ENCODE data around the gene WT1. TPM values are rescaled to one million over a fixed set of nuclear protein-coding genes. Genes with fewer than 3 reads are reported as not detected.

WT1 gene
- total and polyA plus RNA-seq, 4 donors = 0.07 to 0.92 (median 0.47) TPM

- DNase-seq (no peak), ATAC-seq (ENCODE audit: insufficient read depth, low FRiP score) (no peak)
- H3K4me1 ChIP-seq (ENCODE audit: control insufficient read depth in 5 of 5, insufficient read depth in 5 of 5, low read length in 5 of 5) = no peaks in the 10 kb centered on the region
- no peak overlapping the region for H3K9ac ChIP-seq (ENCODE audit: insufficient read depth in 1 of 2, low read length in 2 of 2)
- H3K27me3 ChIP-seq (ENCODE audit: control insufficient read depth in 3 of 3, insufficient read depth in 3 of 3, low read length in 2 of 3) = peaks cover 0 to under 1% (median 0%) of the 10 kb centered on the region in 3 donors
- TF ChIP-seq, protein P1, sequence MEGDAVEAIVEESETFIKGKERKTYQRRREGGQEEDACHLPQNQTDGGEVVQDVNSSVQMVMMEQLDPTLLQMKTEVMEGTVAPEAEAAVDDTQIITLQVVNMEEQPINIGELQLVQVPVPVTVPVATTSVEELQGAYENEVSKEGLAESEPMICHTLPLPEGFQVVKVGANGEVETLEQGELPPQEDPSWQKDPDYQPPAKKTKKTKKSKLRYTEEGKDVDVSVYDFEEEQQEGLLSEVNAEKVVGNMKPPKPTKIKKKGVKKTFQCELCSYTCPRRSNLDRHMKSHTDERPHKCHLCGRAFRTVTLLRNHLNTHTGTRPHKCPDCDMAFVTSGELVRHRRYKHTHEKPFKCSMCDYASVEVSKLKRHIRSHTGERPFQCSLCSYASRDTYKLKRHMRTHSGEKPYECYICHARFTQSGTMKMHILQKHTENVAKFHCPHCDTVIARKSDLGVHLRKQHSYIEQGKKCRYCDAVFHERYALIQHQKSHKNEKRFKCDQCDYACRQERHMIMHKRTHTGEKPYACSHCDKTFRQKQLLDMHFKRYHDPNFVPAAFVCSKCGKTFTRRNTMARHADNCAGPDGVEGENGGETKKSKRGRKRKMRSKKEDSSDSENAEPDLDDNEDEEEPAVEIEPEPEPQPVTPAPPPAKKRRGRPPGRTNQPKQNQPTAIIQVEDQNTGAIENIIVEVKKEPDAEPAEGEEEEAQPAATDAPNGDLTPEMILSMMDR (IDR thresholded peaks at IDR 0.05; ENCODE audit: control extremely low read depth, extremely low read depth) = no peak
- WGBS, 2 donors = 83 to 90% methylated on average over 2 of the region's 2 CpGs
- no peaks in the 10 kb centered on the region for H3K9me3 ChIP-seq (ENCODE audit: control insufficient read depth in 4 of 4, insufficient read depth in 3 of 4, low read length in 3 of 4)
- no peaks in the 10 kb centered on the region for H3K36me3 ChIP-seq (ENCODE audit: control insufficient read depth in 4 of 4, insufficient read depth in 4 of 4, low read length in 4 of 4)
- no peak overlapping the region for H3K27ac ChIP-seq (ENCODE audit: low read depth in 1 of 2, low read length in 1 of 2)
- H3K4me3 ChIP-seq = no peak overlapping the region
These were observed 21.5 kb upstream of the WT1 start for GRCh38 chr11:32456864-32457263.

GRCh38 chr11:32454993-32455392 lies 19.7 kb upstream of the WT1 start:
- TF ChIP-seq, protein P1 (IDR thresholded peaks at IDR 0.05; ENCODE audit: control extremely low read depth, extremely low read depth) = no peak
- Histone ChIP-seq H3K36me3 (ENCODE audit: control insufficient read depth in 4 of 4, insufficient read depth in 4 of 4, low read length in 4 of 4) (no peaks in the 10 kb centered on the region), H3K27ac (ENCODE audit: low read depth in 1 of 2, low read length in 1 of 2) (no peak overlapping the region), H3K4me1 (ENCODE audit: control insufficient read depth in 5 of 5, insufficient read depth in 5 of 5, low read length in 5 of 5) (no peaks in the 10 kb centered on the region), H3K9me3 (ENCODE audit: control insufficient read depth in 4 of 4, insufficient read depth in 3 of 4, low read length in 3 of 4) (peaks cover 0 to 2% (median 0%) of the 10 kb centered on the region in 4 donors), H3K27me3 (ENCODE audit: control insufficient read depth in 3 of 3, insufficient read depth in 3 of 3, low read length in 2 of 3) (peaks cover 0 to 4% (median 4%) of the 10 kb centered on the region in 3 donors), H3K9ac (ENCODE audit: insufficient read depth in 1 of 2, low read length in 2 of 2) (no peak overlapping the region), H3K4me3 (no peak overlapping the region)
- 72 to 88% methylated on average over 2 of the region's 2 CpGs for WGBS, 2 donors
- DNase-seq (no peak), ATAC-seq (ENCODE audit: insufficient read depth, low FRiP score) (no peak)

DNA sequence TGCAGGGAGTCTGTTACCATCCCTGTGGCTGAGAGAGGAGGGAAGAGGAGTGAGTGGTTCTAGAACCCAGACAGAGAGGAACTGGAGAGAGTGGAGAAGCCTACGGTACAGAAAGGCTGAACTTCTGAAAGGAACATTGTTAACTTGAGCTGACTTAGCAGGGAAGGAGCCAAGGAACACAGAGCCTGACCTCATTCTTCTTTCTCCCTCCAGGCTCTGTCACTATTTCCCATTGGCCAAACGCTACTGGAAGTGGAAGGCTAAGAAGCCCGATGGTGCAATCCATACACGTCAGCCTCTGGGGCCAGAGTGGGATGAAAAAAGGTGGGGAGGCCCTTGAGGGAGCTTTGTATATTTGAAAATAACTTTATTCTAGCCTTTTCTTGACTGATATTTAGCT lies 16.5 kb upstream of the WT1 start:
- no peak overlapping the region for H3K27ac ChIP-seq (ENCODE audit: low read depth in 1 of 2, low read length in 1 of 2)
- no peak for ATAC-seq (ENCODE audit: insufficient read depth, low FRiP score)
- no peak overlapping the region for H3K9ac ChIP-seq (ENCODE audit: insufficient read depth in 1 of 2, low read length in 2 of 2)
- no peak overlapping the region for H3K4me3 ChIP-seq
- H3K9me3 ChIP-seq (ENCODE audit: control insufficient read depth in 4 of 4, insufficient read depth in 3 of 4, low read length in 3 of 4) = peaks cover 0 to 2% (median 0%) of the 10 kb centered on the region in 4 donors
- no peaks in the 10 kb centered on the region for H3K36me3 ChIP-seq (ENCODE audit: control insufficient read depth in 4 of 4, insufficient read depth in 4 of 4, low read length in 4 of 4)
- no peaks in the 10 kb centered on the region for H3K4me1 ChIP-seq (ENCODE audit: control insufficient read depth in 5 of 5, insufficient read depth in 5 of 5, low read length in 5 of 5)
- 60 to 84% methylated on average over 4 of the region's 4 CpGs for WGBS, 2 donors
- peaks cover 5 to 18% (median 15%) of the 10 kb centered on the region in 3 donors for H3K27me3 ChIP-seq (ENCODE audit: control insufficient read depth in 3 of 3, insufficient read depth in 3 of 3, low read length in 2 of 3)
- TF ChIP-seq, protein P1 (IDR thresholded peaks at IDR 0.05; ENCODE audit: control extremely low read depth, extremely low read depth) = no peak
- DNase-seq = no peak

DNA sequence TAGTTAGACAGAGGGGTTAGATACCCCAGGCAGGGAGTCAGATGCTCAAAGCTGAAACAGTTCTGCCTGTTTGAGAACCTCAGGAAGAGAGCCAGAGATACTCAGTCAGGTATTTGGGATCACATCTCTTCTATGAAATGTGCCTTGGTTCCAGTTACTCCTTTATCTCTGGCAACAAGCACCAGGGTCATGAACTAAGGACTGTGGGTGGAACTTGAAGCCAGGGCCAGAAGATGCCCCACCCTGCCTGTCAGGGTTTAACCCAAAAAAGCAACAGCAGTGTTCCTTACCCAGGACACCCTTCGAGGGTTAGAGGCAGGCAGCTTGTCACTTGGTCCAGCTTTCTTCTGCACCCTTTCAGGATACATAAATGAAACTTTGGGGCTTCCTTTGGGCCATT lies 15.0 kb upstream of the WT1 start:
- peaks cover 0 to 2% (median 0%) of the 10 kb centered on the region in 4 donors for H3K9me3 ChIP-seq (ENCODE audit: control insufficient read depth in 4 of 4, insufficient read depth in 3 of 4, low read length in 3 of 4)
- 75 to 88% methylated on average over 1 of the region's 1 CpG for WGBS, 2 donors
- TF ChIP-seq, protein P1 (IDR thresholded peaks at IDR 0.05; ENCODE audit: control extremely low read depth, extremely low read depth) = no peak

More for the DNA sequence above, 15.0 kb upstream of the WT1 start:
- H3K4me1 ChIP-seq (ENCODE audit: control insufficient read depth in 5 of 5, insufficient read depth in 5 of 5, low read length in 5 of 5) = no peaks in the 10 kb centered on the region
- H3K27me3 ChIP-seq (ENCODE audit: control insufficient read depth in 3 of 3, insufficient read depth in 3 of 3, low read length in 2 of 3) = peaks cover 5 to 32% (median 22%) of the 10 kb centered on the region in 3 donors
- no peak overlapping the region for H3K27ac ChIP-seq (ENCODE audit: low read depth in 1 of 2, low read length in 1 of 2)
- no peak overlapping the region for H3K9ac ChIP-seq (ENCODE audit: insufficient read depth in 1 of 2, low read length in 2 of 2)
- ATAC-seq (ENCODE audit: insufficient read depth, low FRiP score) (no peak), DNase-seq (no peak)
- no peaks in the 10 kb centered on the region for H3K36me3 ChIP-seq (ENCODE audit: control insufficient read depth in 4 of 4, insufficient read depth in 4 of 4, low read length in 4 of 4)
- H3K4me3 ChIP-seq = no peak overlapping the region
